Spleen (tissue), 11 donors: ENCODE measurements around the gene DCST1. TPM values are rescaled to one million over a fixed set of nuclear protein-coding genes. Genes with fewer than 3 reads are reported as not detected.

Source experiments
- DNase-seq: peaks from one replicate; pipeline ENCODE4 v3.0.0-alpha.2; 2020
- H3K27ac ChIP-seq, 8 donors: fragments of 200-600 bp; sonication (generic) in 7 of 8; 1 replicate in 4 of 8; 2 replicates in 4 of 8; pipeline versions ENCODE4 v1.5.0 to v1.8.0; 2016 to 2021; ENCODE audit warnings: inconsistent platforms in 4 of 8, mild to moderate bottlenecking in 4 of 8, moderate library complexity in 1 of 8
- H3K27me3 ChIP-seq, 7 donors: fragments of 200-600 bp; sonication (generic) in 6 of 7; replicated peaks in 1 of 7; 1 replicate in 4 of 7; 2 replicates in 3 of 7; pipeline versions ENCODE4 v1.5.0 to v1.8.0; 2016 to 2021; ENCODE audit warnings: inconsistent platforms in 3 of 7, mild to moderate bottlenecking in 1 of 7
- H3K36me3 ChIP-seq, 6 donors: fragments of 200-600 bp; sonication (generic) in 5 of 6; 1 replicate in 4 of 6; 2 replicates in 2 of 6; pipeline versions ENCODE4 v1.5.0 to v1.8.0; 2016 to 2021; ENCODE audit warnings: inconsistent platforms in 2 of 6
- H3K4me1 ChIP-seq, 6 donors: fragments of 200-600 bp; sonication (generic) in 5 of 6; 1 replicate in 3 of 6; 2 replicates in 3 of 6; pipeline versions ENCODE4 v1.5.0 to v1.8.0; 2016 to 2021; ENCODE audit warnings: inconsistent platforms in 3 of 6
- H3K4me3 ChIP-seq, 8 donors: fragments of 200-600 bp; sonication (generic) in 7 of 8; 1 replicate in 4 of 8; 2 replicates in 4 of 8; pipeline versions ENCODE4 v1.5.0 to v1.8.0; 2016 to 2021; ENCODE audit warnings: inconsistent platforms in 4 of 8, mild to moderate bottlenecking in 4 of 8, moderate library complexity in 2 of 8
- H3K9me3 ChIP-seq, 8 donors: fragments of 200-600 bp; sonication (generic) in 7 of 8; 1 replicate in 4 of 8; 2 replicates in 4 of 8; pipeline versions ENCODE4 v1.5.0 to v1.8.0; 2016 to 2021; ENCODE audit warnings: inconsistent platforms in 4 of 8
- CTCF ChIP-seq, 11 experiments: fragments of 200-600 bp in 7 of 11; fragments of 450-650 bp in 4 of 11; sonication (generic) in 4 of 11; IDR thresholded peaks in 8 of 11; conservative IDR thresholded peaks in 3 of 11; 1 replicate in 7 of 11; 2 replicates in 4 of 11; pipeline versions ENCODE4 v1.4.0 to v1.8.0; 2016 to 2021; ENCODE audit warnings: antibody characterized with exemption in 11 of 11, inconsistent platforms in 4 of 11, mild to moderate bottlenecking in 1 of 11
- POLR2A ChIP-seq, 3 donors: fragments of 450-650 bp; IDR thresholded peaks; one replicate each; pipeline ENCODE4 v1.5.1; 2017; ENCODE audit warnings: antibody characterized with exemption in 3 of 3, mild to moderate bottlenecking in 1 of 3
- POLR2AphosphoS5 ChIP-seq, 3 donors: sonication (generic); formaldehyde crosslinking; IDR thresholded peaks; one replicate each; pipeline ENCODE4 v1.5.1; 2017; ENCODE audit warnings: antibody characterized with exemption in 3 of 3
- WGBS, 5 donors: extraction: QIAGEN DNeasy Blood & Tissue Kit in 3 of 5; methylation state at CpG; one replicate each; pipeline versions ENCODE4 v1.1.5 to v1.1.7; 2013 to 2018; 5-methylcytosine and 5-hydroxymethylcytosine counted together
- intact Hi-C: fragments of 100-400 bp; cut with DNase I; formaldehyde crosslinking; loops from one replicate; pipeline ENCODE4 v1.15.0; 2023; ENCODE audit warnings: low total_unique reads
- polyA plus RNA-seq, 3 donors: library from polyadenylated mRNA; stranded (reverse); fragments of 200-250 nt; gene quantifications; one replicate each; pipeline ENCODE4 v1.2.1, GENCODE V29; 2013
- total RNA-seq, 7 donors: library from RNA; depleted of rRNA in 3 of 7; stranded (reverse); fragments of >200 nt in 3 of 7; fragmentation: NEBNext Ultra II Directional in 4 of 7; extraction: Animal tissue kit (Norgen Biotek cat#: 25700) in 4 of 7; gene quantifications; one replicate each; pipeline versions ENCODE4 v1.1.0 to v1.2.1, GENCODE V29; 2016 to 2021
- donor health status: healthy with polysubstance abuse.
- donor health status: DM: no; HTN: no; CAD: no; lungs with moderate emphysema.
- donor health status: DM: no; HTN: no; CAD: no.
- donor health status: Bipolar disorder and iron deficiency.
- donor health status: healthy.
- donor health status: DM: no; HTN: no; CAD: no.
- donor health status: DM: yes; HTN: yes; CAD: no.

DCST1 gene
- total and polyA plus RNA-seq, 10 donors = not detected

GRCh38 chr1:155002464-155003226, 31.0 kb upstream of the DCST1 start, which contains the start of gene ZBTB7B:
Gene ZBTB7B (plus strand): TSS chr1:155002802. CDS start chr1:155014661, 11,859 bp downstream.
- peak within 1 kb of the TSS; percentile 90 to 99 (median 95) for H3K27ac ChIP-seq
- no peaks in the 10 kb centered on the region for H3K27me3 ChIP-seq
- peak within 1 kb of the TSS; percentile 75 to 90 (median 79) for H3K4me3 ChIP-seq
- WGBS, 5 donors = 0 to 3% (median 0%) methylated on average over 24 to 33 of the region's 35 CpGs
- peak; percentile 91 for DNase-seq
- TF ChIP-seq CTCF (IDR thresholded peaks at IDR 0.05 in 8 of 11, conservative IDR thresholded peaks at IDR 0.05 in 3 of 11) (peak in 1 of 11 experiments; percentile 2), POLR2A (IDR thresholded peaks at IDR 0.05) (no peak)
- H3K36me3 ChIP-seq = no peaks in the 10 kb centered on the region
- H3K4me1 ChIP-seq = peaks cover 43 to 91% (median 65%) of the 10 kb centered on the region in 6 donors
- no peaks in the 10 kb centered on the region for H3K9me3 ChIP-seq
- intact Hi-C loops = loop anchor here (5.0 to 10.0 kb wide), 2 partner anchors 40 to 62 kb away; partner anchors contain the start of genes EFNA4 and PYGO2

GRCh38 chr1:155003227-155003765, 30.3 kb upstream of the DCST1 start:
- WGBS, 5 donors = 0 to 1% (median 0%) methylated on average over 21 to 37 of the region's 37 CpGs
- Histone ChIP-seq H3K4me1 (peaks cover 43 to 91% (median 67%) of the 10 kb centered on the region in 6 donors), H3K9me3 (no peaks in the 10 kb centered on the region), H3K27ac (peak overlapping the region; percentile 81 to 99 (median 95)), H3K36me3 (no peaks in the 10 kb centered on the region), H3K27me3 (no peaks in the 10 kb centered on the region), H3K4me3 (peak overlapping the region; percentile 71 to 90 (median 78))
- intact Hi-C loops = loop anchor here (5.0 to 10.0 kb wide), 2 partner anchors 41 to 62 kb away; partner anchors contain the start of genes EFNA4 and PYGO2
- DNase-seq = peak; percentile 88
- no peak for TF ChIP-seq POLR2A (IDR thresholded peaks at IDR 0.05)
- TF ChIP-seq CTCF (IDR thresholded peaks at IDR 0.05 in 8 of 11, conservative IDR thresholded peaks at IDR 0.05 in 3 of 11) = no peak
- TF ChIP-seq POLR2AphosphoS5 (IDR thresholded peaks at IDR 0.05) = no peak

GRCh38 chr1:155003766-155004351, 29.8 kb upstream of the DCST1 start:
- Histone ChIP-seq H3K4me3 (peak overlapping the region; percentile 71 to 90 (median 78)), H3K27me3 (no peaks in the 10 kb centered on the region), H3K9me3 (no peaks in the 10 kb centered on the region), H3K4me1 (peaks cover 40 to 91% (median 68%) of the 10 kb centered on the region in 6 donors), H3K27ac (peak overlapping the region; percentile 81 to 99 (median 95)), H3K36me3 (no peaks in the 10 kb centered on the region)
- WGBS, 5 donors = 2 to 36% (median 3%) methylated on average over 2 to 33 of the region's 34 CpGs
- peak; percentile 90 for DNase-seq
- peak in 2 of 3 donors; percentile 52 to 56 for TF ChIP-seq POLR2AphosphoS5 (IDR thresholded peaks at IDR 0.05)
- no peak for TF ChIP-seq POLR2A (IDR thresholded peaks at IDR 0.05)
- no peak for TF ChIP-seq CTCF (IDR thresholded peaks at IDR 0.05 in 8 of 11, conservative IDR thresholded peaks at IDR 0.05 in 3 of 11)
- intact Hi-C loops = loop anchor here (5.0 to 10.0 kb wide), 2 partner anchors 42 to 61 kb away; partner anchors contain the start of genes EFNA4 and PYGO2
